Neural crest cell (in vitro differentiated cells): ENCODE data around the gene JARID2. TPM values are rescaled to one million over a fixed set of nuclear protein-coding genes. Genes with fewer than 3 reads are reported as not detected.

Source experiments
- DNase-seq: peaks from one replicate; pipeline ENCODE4 v3.0.0; 2021; ENCODE audit warnings: low read depth, mixed read lengths, low spot score
- H3K27ac Mint-ChIP-seq: one replicate; pipeline ENCODE4 v1.8.0; 2021; ENCODE audit warnings: mild to moderate bottlenecking, mixed read lengths; ENCODE audit not compliant: unreplicated experiment
- H3K27me3 Mint-ChIP-seq: 2 replicates; pipeline ENCODE4 v1.8.0; 2021; ENCODE audit warnings: low read depth, mild to moderate bottlenecking, mixed read lengths
- H3K36me3 Mint-ChIP-seq: 2 replicates; pipeline ENCODE4 v1.8.0; 2021; ENCODE audit warnings: low read depth, mild to moderate bottlenecking, mixed read lengths
- H3K4me1 Mint-ChIP-seq: 2 replicates; pipeline ENCODE4 v1.8.0; 2021; ENCODE audit warnings: mixed read lengths
- H3K4me3 Mint-ChIP-seq: one replicate; pipeline ENCODE4 v1.8.0; 2021; ENCODE audit warnings: mild to moderate bottlenecking, mixed read lengths
- H3K9me3 Mint-ChIP-seq: 2 replicates; pipeline ENCODE4 v1.8.0; 2021; ENCODE audit warnings: mixed read lengths
- CTCF ChIP-seq: fragments of 200-600 bp; sonication (generic); conservative IDR thresholded peaks from 2 replicates; pipeline ENCODE4 v1.5.0; 2021; ENCODE audit warnings: antibody characterized with exemption, mild to moderate bottlenecking
- total RNA-seq: library from RNA; stranded (reverse); gene quantifications from 2 replicates; pipeline ENCODE4 v1.2.1, GENCODE V29; 2021

JARID2 gene
- total RNA-seq, 1 donor from 2014 or later = 33.9 TPM

GRCh38 chr6:15393605-15394004 is 147.7 kb downstream of the JARID2 start:
- Mint-ChIP-seq H3K9me3 (peaks cover 4% of the 10 kb centered on the region), H3K36me3 (peaks cover 12% of the 10 kb centered on the region), H3K27ac (no peak overlapping the region), H3K4me3 (no peak overlapping the region), H3K4me1 (peaks cover 27% of the 10 kb centered on the region), H3K27me3 (no peaks in the 10 kb centered on the region)
- no peak for TF ChIP-seq CTCF
- DNase-seq = no peak

- DNase-seq = no peak
- H3K9me3 Mint-ChIP-seq = peaks cover 4% of the 10 kb centered on the region
- no peaks in the 10 kb centered on the region for H3K27me3 Mint-ChIP-seq
- H3K27ac Mint-ChIP-seq = no peak overlapping the region
- H3K4me3 Mint-ChIP-seq = no peak overlapping the region
- no peak for TF ChIP-seq CTCF
- H3K4me1 Mint-ChIP-seq = peaks cover 27% of the 10 kb centered on the region
- peaks cover 12% of the 10 kb centered on the region for H3K36me3 Mint-ChIP-seq
Measured at GRCh38 chr6:15395087-15395486, 149.2 kb downstream of the JARID2 start.

GRCh38 chr6:15396808-15397207 is 150.9 kb downstream of the JARID2 start:
- no peak for DNase-seq
- Mint-ChIP-seq H3K9me3 (peaks cover 4% of the 10 kb centered on the region), H3K4me1 (peaks cover 31% of the 10 kb centered on the region), H3K4me3 (no peak overlapping the region), H3K27ac (no peak overlapping the region), H3K27me3 (no peaks in the 10 kb centered on the region), H3K36me3 (peaks cover 12% of the 10 kb centered on the region)
- TF ChIP-seq CTCF = no peak

GRCh38 chr6:15398633-15399275 is 152.9 kb downstream of the JARID2 start:
- H3K27ac Mint-ChIP-seq = no peak overlapping the region
- no peaks in the 10 kb centered on the region for H3K9me3 Mint-ChIP-seq

GRCh38 chr6:15399641-15400470 is 154.0 kb downstream of the JARID2 start:
- no peak for TF ChIP-seq CTCF
- no peaks in the 10 kb centered on the region for H3K36me3 Mint-ChIP-seq
- H3K4me1 Mint-ChIP-seq = peaks cover 60% of the 10 kb centered on the region
- peak overlapping the region; percentile 82 for H3K4me3 Mint-ChIP-seq
- H3K9me3 Mint-ChIP-seq = no peaks in the 10 kb centered on the region
- peak; percentile 46 for DNase-seq
- H3K27ac Mint-ChIP-seq = peak overlapping the region; percentile 72
- no peaks in the 10 kb centered on the region for H3K27me3 Mint-ChIP-seq

More at GRCh38 chr6:15398633-15399275, 152.9 kb downstream of the JARID2 start:
- no peak for DNase-seq
- peaks cover 49% of the 10 kb centered on the region for H3K4me1 Mint-ChIP-seq
- H3K4me3 Mint-ChIP-seq = peak overlapping the region; percentile 9
- peaks cover 6% of the 10 kb centered on the region for H3K36me3 Mint-ChIP-seq
- TF ChIP-seq CTCF = no peak
- H3K27me3 Mint-ChIP-seq = no peaks in the 10 kb centered on the region
